ENCODE results near the gene THSD8. TPM values are rescaled to one million over a fixed set of nuclear protein-coding genes. Genes with fewer than 3 reads are reported as not detected.
A peak's percentile ranks its signal among the peaks of the same experiment; 100 is the strongest.

The THSD8 gene
- total RNA-seq, 1 experiment from 2014 or later: 45.8 TPM

GRCh38 chr19:12836529-12836863 is 34.6 kb downstream of the THSD8 start:
- H3K18ac ChIP-seq (ENCODE audit: insufficient read length, low read depth, low read length): no peak overlapping the region
- no CpG with 5 or more reads among the region's 6 CpGs for WGBS (ENCODE audit: extremely low coverage, insufficient read length, low lambda C conversion rate)
- H3K27ac ChIP-seq (ENCODE audit: insufficient read length, low read depth, low read length): no peak overlapping the region
- no peak overlapping the region for H3T11ph ChIP-seq (ENCODE audit: low read length)
- no peak overlapping the region for H2BK12ac ChIP-seq (ENCODE audit: insufficient read length, low read depth, low read length)
- TF ChIP-seq CTCF (conservative IDR thresholded peaks at IDR 0.05): no peak
- no peak overlapping the region for H3K23ac ChIP-seq (ENCODE audit: insufficient read length, low read depth, low read length)
- no peak overlapping the region for H3K4ac ChIP-seq (ENCODE audit: low read depth, low read length)
- no peak overlapping the region for H2BK15ac ChIP-seq (ENCODE audit: low read depth, low read length)
- H3K27me3 ChIP-seq (ENCODE audit: insufficient read depth, low read length): peaks cover 3% of the 10 kb centered on the region; the same call in 1 of the 2 replicates
- no peak overlapping the region for H2AFZ ChIP-seq (ENCODE audit: low read length)
- peaks cover 10% of the 10 kb centered on the region for H3K23me2 ChIP-seq (ENCODE audit: insufficient read length, low read depth, low read length, poor library complexity, severe bottlenecking)
- H4K20me1 ChIP-seq (ENCODE audit: control insufficient read depth, insufficient read depth, insufficient read length): no peaks in the 10 kb centered on the region
- no peak overlapping the region for H3K9ac ChIP-seq (ENCODE audit: extremely low read depth, insufficient read length, low read length)
- Mint-ChIP-seq H3K27ac (peak overlapping the region in 1 of 3 experiments; percentile 94; a peak in 2 of 7 replicates), H3K27me3 (ENCODE audit: low read depth) (peaks cover 33% of the 10 kb centered on the region), H3K36me3 (ENCODE audit: insufficient read depth in 1 of 3, low read depth in 3 of 3) (no peaks in the 10 kb centered on the region; a peak in 1 of 7 replicates), H3K4me1 (peaks cover 42 to 44% of the 10 kb centered on the region in 2 experiments), H3K4me3 (peak overlapping the region; percentile 68 to 90), H3K9me3 (no peaks in the 10 kb centered on the region; a peak in 1 of 5 replicates)
- no peak for DNase-seq
- no peak overlapping the region for H2BK20ac ChIP-seq (ENCODE audit: low read depth, low read length, poor library complexity, severe bottlenecking)
- H3K79me1 ChIP-seq (ENCODE audit: insufficient read depth, low read depth, low read length, poor library complexity, severe bottlenecking): no peaks in the 10 kb centered on the region
- H2AK5ac ChIP-seq (ENCODE audit: insufficient read length, low read length): no peak overlapping the region
- H4K91ac ChIP-seq (ENCODE audit: insufficient read length, low read depth, low read length): no peak overlapping the region
- H3K56ac ChIP-seq (ENCODE audit: insufficient read length, low read depth, low read length): no peak overlapping the region
- no peak overlapping the region for H2BK120ac ChIP-seq (ENCODE audit: low read depth, low read length, poor library complexity, severe bottlenecking)
- H4K5ac ChIP-seq (ENCODE audit: insufficient read length, low read depth, low read length): no peak overlapping the region
- peaks cover 2% of the 10 kb centered on the region; the same call in 1 of the 2 replicates for H3K4me1 ChIP-seq (ENCODE audit: insufficient read depth, low read length)
- no peak overlapping the region for H3K14ac ChIP-seq (ENCODE audit: insufficient read depth, low read length)
- H3K4me2 ChIP-seq (ENCODE audit: insufficient read depth, insufficient read length, low read length): peak overlapping the region; percentile 76
- H2BK5ac ChIP-seq (ENCODE audit: insufficient read length, low read length): no peak overlapping the region
- no peak overlapping the region for H4K8ac ChIP-seq (replicated peaks; ENCODE audit: insufficient read length, low read depth, low read length)
- H3K9me3 ChIP-seq (ENCODE audit: control insufficient read depth, low read depth, low read length): no peaks in the 10 kb centered on the region
- H3K79me2 ChIP-seq (ENCODE audit: insufficient read depth, low read length): no peaks in the 10 kb centered on the region

Measured in H9 (cell line).